ENCODE measurements around the gene FSTL4.

DNA sequence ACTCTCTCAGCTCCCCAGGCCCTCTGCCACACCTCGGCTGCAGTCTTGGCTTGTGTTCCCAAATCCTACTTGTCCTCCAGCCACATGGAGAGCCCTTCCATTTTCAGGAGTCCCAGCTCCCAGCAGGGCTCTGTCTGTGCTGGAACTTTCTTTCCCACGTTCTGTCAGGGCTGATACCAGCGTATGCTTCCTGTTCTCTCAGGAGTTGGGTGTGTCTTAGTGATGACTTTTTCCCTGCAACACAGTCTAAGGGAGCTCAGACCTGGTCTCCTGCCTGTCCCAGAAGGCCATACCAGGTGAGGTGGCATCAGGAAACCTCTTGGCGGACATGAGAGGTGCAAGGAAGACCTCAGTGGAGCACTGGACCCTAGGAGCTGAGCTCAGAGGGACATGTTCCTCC, 334.0 kb downstream of the FSTL4 start:
- TF ChIP-seq, protein P1, sequence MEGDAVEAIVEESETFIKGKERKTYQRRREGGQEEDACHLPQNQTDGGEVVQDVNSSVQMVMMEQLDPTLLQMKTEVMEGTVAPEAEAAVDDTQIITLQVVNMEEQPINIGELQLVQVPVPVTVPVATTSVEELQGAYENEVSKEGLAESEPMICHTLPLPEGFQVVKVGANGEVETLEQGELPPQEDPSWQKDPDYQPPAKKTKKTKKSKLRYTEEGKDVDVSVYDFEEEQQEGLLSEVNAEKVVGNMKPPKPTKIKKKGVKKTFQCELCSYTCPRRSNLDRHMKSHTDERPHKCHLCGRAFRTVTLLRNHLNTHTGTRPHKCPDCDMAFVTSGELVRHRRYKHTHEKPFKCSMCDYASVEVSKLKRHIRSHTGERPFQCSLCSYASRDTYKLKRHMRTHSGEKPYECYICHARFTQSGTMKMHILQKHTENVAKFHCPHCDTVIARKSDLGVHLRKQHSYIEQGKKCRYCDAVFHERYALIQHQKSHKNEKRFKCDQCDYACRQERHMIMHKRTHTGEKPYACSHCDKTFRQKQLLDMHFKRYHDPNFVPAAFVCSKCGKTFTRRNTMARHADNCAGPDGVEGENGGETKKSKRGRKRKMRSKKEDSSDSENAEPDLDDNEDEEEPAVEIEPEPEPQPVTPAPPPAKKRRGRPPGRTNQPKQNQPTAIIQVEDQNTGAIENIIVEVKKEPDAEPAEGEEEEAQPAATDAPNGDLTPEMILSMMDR (IDR thresholded peaks at IDR 0.05; ENCODE audit: poor library complexity, severe bottlenecking) = no peak
- TF ChIP-seq SMC3 (conservative IDR thresholded peaks at IDR 0.05; ENCODE audit: poor library complexity) = no peak

Measured in neural cell (in vitro differentiated cells).